ENCODE results near the gene LVRN. TPM values are rescaled to one million over a fixed set of nuclear protein-coding genes. Genes with fewer than 3 reads are reported as not detected.
"Not testable (repeated sequence)": the region's sequence is repeated elsewhere in the genome, so short reads cannot be mapped to it uniquely, and the experiment has no call there.

LVRN gene, protein sequence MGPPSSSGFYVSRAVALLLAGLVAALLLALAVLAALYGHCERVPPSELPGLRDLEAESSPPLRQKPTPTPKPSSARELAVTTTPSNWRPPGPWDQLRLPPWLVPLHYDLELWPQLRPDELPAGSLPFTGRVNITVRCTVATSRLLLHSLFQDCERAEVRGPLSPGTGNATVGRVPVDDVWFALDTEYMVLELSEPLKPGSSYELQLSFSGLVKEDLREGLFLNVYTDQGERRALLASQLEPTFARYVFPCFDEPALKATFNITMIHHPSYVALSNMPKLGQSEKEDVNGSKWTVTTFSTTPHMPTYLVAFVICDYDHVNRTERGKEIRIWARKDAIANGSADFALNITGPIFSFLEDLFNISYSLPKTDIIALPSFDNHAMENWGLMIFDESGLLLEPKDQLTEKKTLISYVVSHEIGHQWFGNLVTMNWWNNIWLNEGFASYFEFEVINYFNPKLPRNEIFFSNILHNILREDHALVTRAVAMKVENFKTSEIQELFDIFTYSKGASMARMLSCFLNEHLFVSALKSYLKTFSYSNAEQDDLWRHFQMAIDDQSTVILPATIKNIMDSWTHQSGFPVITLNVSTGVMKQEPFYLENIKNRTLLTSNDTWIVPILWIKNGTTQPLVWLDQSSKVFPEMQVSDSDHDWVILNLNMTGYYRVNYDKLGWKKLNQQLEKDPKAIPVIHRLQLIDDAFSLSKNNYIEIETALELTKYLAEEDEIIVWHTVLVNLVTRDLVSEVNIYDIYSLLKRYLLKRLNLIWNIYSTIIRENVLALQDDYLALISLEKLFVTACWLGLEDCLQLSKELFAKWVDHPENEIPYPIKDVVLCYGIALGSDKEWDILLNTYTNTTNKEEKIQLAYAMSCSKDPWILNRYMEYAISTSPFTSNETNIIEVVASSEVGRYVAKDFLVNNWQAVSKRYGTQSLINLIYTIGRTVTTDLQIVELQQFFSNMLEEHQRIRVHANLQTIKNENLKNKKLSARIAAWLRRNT
- under 1 TPM; 0.19 to 0.39 TPM for total RNA-seq

GRCh38 chr5:115962239-115962564 lies at the start of gene LVRN:
Gene LVRN (plus strand): TSS chr5:115962475. CDS start chr5:115962618, 143 bp downstream.
- no peak within 1 kb of the TSS for H3K27ac ChIP-seq

GRCh38 chr5:115913623-115914400 lies 48.5 kb upstream of the LVRN start:
- not testable (repeated sequence) for H3K9me3 ChIP-seq; H3K36me3 ChIP-seq; H3K4me3 ChIP-seq; H3K27ac ChIP-seq; H3K4me1 ChIP-seq; DNase-seq (ENCODE audit: low spot score); H3K27me3 ChIP-seq

More at GRCh38 chr5:115962239-115962564, at the start of gene LVRN:
- no peak for DNase-seq (ENCODE audit: low spot score)
- TF ChIP-seq CTCF (IDR thresholded peaks at IDR 0.05) = no peak
- H3K4me3 ChIP-seq = peak within 1 kb of the TSS; percentile 26 to 47
- H3K27me3 ChIP-seq = peaks cover 17 to 27% of the 10 kb centered on the region in 2 donors
- H3K36me3 ChIP-seq = no peaks in the 10 kb centered on the region
- H3K9me3 ChIP-seq = no peaks in the 10 kb centered on the region
- H3K4me1 ChIP-seq = peaks cover 0 to 19% of the 10 kb centered on the region in 2 donors

GRCh38 chr5:115920171-115920725 lies 42.0 kb upstream of the LVRN start:
- no peak overlapping the region for H3K27ac ChIP-seq
- no peak for DNase-seq (ENCODE audit: low spot score)
- no peaks in the 10 kb centered on the region for H3K4me1 ChIP-seq
- H3K27me3 ChIP-seq = no peaks in the 10 kb centered on the region
- H3K9me3 ChIP-seq = no peaks in the 10 kb centered on the region
- H3K36me3 ChIP-seq = peaks cover 3% of the 10 kb centered on the region
- TF ChIP-seq CTCF (IDR thresholded peaks at IDR 0.05) = no peak
- H3K4me3 ChIP-seq = no peak overlapping the region

DNA sequence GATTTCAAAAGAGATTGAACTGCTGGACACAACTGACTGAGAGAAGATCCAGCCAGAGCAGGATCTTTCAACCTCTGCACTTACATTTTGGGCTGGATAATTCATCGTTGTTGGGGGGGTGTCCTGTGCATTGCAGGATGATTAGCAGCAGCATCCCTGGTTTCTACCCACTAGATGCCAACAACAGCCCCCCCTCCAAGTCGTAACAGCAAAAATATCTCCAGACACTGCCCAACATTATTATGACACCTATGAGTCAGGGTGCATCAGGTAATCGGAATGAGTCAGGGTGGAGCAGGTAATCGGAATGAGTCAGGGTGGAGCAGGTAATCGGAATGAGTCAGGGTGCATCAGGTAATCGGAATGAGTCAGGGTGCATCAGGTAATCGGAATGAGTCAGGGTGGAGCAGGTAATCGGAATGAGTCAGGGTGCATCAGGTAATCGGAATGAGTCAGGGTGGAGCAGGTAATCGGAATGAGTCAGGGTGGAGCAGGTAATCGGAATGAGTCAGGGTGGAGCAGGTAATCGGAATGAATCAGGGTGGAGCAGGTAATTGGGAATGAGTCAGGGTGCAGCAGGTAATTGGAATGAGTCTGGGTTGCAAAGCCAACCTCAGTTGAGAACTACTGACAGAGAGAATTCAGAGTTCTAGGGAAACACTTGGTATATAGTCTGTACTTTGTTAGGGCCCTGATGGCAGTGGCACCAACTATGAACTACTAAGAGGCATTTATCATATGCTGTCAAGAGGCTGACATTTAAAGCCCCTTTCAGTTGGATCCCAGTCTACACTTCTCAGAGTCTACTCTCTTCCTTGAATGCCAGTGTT lies 33.5 kb upstream of the LVRN start:
- not testable (repeated sequence) for H3K36me3 ChIP-seq; H3K27me3 ChIP-seq; DNase-seq (ENCODE audit: low spot score); H3K4me3 ChIP-seq; H3K4me1 ChIP-seq; H3K9me3 ChIP-seq; H3K27ac ChIP-seq

DNA sequence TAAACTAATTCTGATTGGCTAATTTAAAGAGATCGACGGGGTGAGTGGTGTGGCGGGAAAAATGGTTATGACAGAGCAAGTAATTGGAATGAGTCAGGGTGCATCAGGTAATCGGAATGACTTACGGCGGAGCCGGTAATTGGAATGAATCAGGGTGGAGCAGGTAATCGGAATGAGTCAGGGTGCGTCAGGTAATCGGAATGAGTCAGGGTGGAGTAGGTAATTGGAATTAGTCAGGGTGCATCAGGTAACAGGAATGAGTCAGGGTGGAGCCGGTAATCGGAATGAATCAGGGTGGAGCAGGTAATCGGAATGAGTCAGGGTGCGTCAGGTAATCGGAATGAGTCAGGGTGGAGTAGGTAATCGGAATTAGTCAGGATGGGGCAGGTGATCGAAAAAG lies 32.1 kb upstream of the LVRN start:
- H3K4me3 ChIP-seq; H3K27ac ChIP-seq; H3K4me1 ChIP-seq; H3K36me3 ChIP-seq; H3K27me3 ChIP-seq; H3K9me3 ChIP-seq; DNase-seq (ENCODE audit: low spot score): not testable (repeated sequence)

GRCh38 chr5:115930630-115931337 lies 31.5 kb upstream of the LVRN start:
- Histone ChIP-seq H3K4me1 (no peaks in the 10 kb centered on the region), H3K9me3 (no peaks in the 10 kb centered on the region), H3K36me3 (no peaks in the 10 kb centered on the region), H3K4me3 (no peak overlapping the region), H3K27me3 (no peaks in the 10 kb centered on the region), H3K27ac (no peak overlapping the region)
- no peak for DNase-seq (ENCODE audit: low spot score)
- no peak for TF ChIP-seq CTCF (IDR thresholded peaks at IDR 0.05)

Data from right atrium auricular region (tissue), 2 donors.